ENCODE measurements around the gene NDUFAF5. TPM values are rescaled to one million over a fixed set of nuclear protein-coding genes. Genes with fewer than 3 reads are reported as not detected.

NDUFAF5 gene
- total and polyA plus RNA-seq, 7 donors: 17.4 to 28.2 (median 19.3) TPM

- H3K27ac ChIP-seq: peak overlapping the region in 3 of 4 donors; percentile 63 to 71 (median 67)
- DNase-seq: no peak
- TF ChIP-seq EP300 (IDR thresholded peaks at IDR 0.05): peak in 2 of 4 donors; percentile 10 to 74
- no peak for TF ChIP-seq POLR2A (IDR thresholded peaks at IDR 0.05)
- TF ChIP-seq POLR2AphosphoS5 (IDR thresholded peaks at IDR 0.05): peak; percentile 64 to 96 (median 84)
- H3K4me1 ChIP-seq: peaks cover 0 to 40% (median 22%) of the 10 kb centered on the region in 4 donors
- intact Hi-C loops (cut with DNase I): no loop called here
- WGBS, 2 donors: 65 to 70% methylated on average over 4 of the region's 4 CpGs
- no peaks in the 10 kb centered on the region for H3K9me3 ChIP-seq
- no peaks in the 10 kb centered on the region for H3K27me3 ChIP-seq
- H3K36me3 ChIP-seq: no peaks in the 10 kb centered on the region
- H3K4me3 ChIP-seq: no peak overlapping the region
Observed at GRCh38 chr20:13844296-13844695, 59.5 kb downstream of the NDUFAF5 start.

GRCh38 chr20:13851279-13851678, 66.5 kb downstream of the NDUFAF5 start:
- H3K4me1 ChIP-seq: peaks cover 0 to 32% (median 19%) of the 10 kb centered on the region in 4 donors
- H3K27ac ChIP-seq: peak overlapping the region; percentile 7 to 76 (median 46)
- TF ChIP-seq EP300 (IDR thresholded peaks at IDR 0.05) (no peak), POLR2AphosphoS5 (IDR thresholded peaks at IDR 0.05) (peak in 3 of 4 donors; percentile 10 to 31 (median 25)), CTCF (IDR thresholded peaks at IDR 0.05) (no peak), POLR2A (IDR thresholded peaks at IDR 0.05) (no peak)
- DNase-seq: no peak
- H3K9me3 ChIP-seq: no peaks in the 10 kb centered on the region
- H3K4me3 ChIP-seq: no peak overlapping the region
- H3K27me3 ChIP-seq: no peaks in the 10 kb centered on the region
- H3K36me3 ChIP-seq: no peaks in the 10 kb centered on the region
- intact Hi-C loops (cut with DNase I): no loop called here
- whole genome bisulfite sequencing, 2 donors: 76 to 86% methylated on average over 2 of the region's 2 CpGs

GRCh38 chr20:13852306-13852705, 67.5 kb downstream of the NDUFAF5 start:
- 42 to 64% methylated on average over 1 of the region's 1 CpG for WGBS, 2 donors
- Histone ChIP-seq H3K36me3 (no peaks in the 10 kb centered on the region), H3K4me3 (no peak overlapping the region), H3K27ac (peak overlapping the region; percentile 7 to 76 (median 48)), H3K9me3 (no peaks in the 10 kb centered on the region), H3K4me1 (peaks cover 0 to 31% (median 19%) of the 10 kb centered on the region in 4 donors), H3K27me3 (no peaks in the 10 kb centered on the region)
- no peak for DNase-seq
- no peak for TF ChIP-seq EP300 (IDR thresholded peaks at IDR 0.05)
- TF ChIP-seq CTCF (IDR thresholded peaks at IDR 0.05): no peak
- no peak for TF ChIP-seq POLR2AphosphoS5 (IDR thresholded peaks at IDR 0.05)
- no peak for TF ChIP-seq POLR2A (IDR thresholded peaks at IDR 0.05)
- intact Hi-C loops (cut with DNase I): no loop called here

GRCh38 chr20:13855613-13856012, 70.8 kb downstream of the NDUFAF5 start:
- no peak overlapping the region for H3K4me3 ChIP-seq
- 67 to 76% methylated on average over 4 of the region's 4 CpGs for WGBS, 2 donors
- intact Hi-C loops (cut with DNase I): no loop called here
- no peak for DNase-seq
- H3K9me3 ChIP-seq: no peaks in the 10 kb centered on the region
- H3K27me3 ChIP-seq: no peaks in the 10 kb centered on the region
- peaks cover 0 to 37% (median 25%) of the 10 kb centered on the region in 4 donors for H3K4me1 ChIP-seq
- no peak overlapping the region for H3K27ac ChIP-seq
- no peaks in the 10 kb centered on the region for H3K36me3 ChIP-seq
- TF ChIP-seq POLR2A (IDR thresholded peaks at IDR 0.05): no peak
- no peak for TF ChIP-seq POLR2AphosphoS5 (IDR thresholded peaks at IDR 0.05)
- no peak for TF ChIP-seq EP300 (IDR thresholded peaks at IDR 0.05)
- no peak for TF ChIP-seq CTCF (IDR thresholded peaks at IDR 0.05)

DNA sequence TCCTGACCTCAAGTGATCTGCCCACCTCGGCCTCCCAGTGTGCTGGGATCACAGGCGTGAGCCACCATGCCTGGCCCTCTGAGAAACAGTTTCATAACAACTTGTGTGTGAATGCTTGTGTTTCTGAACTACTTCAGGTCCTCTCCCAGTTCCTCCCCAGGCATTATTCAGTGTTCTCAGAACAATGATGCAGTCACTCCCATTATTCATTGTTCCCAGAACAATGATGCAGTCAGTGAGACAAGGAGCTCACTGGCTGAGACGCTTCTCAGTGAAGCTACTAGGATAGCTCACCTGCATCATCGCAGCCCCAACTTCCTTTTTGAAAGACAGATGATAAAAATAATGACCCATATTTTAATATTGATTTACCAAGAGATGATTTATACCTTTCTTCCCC, 71.5 kb downstream of the NDUFAF5 start:
- Histone ChIP-seq H3K4me3 (no peak overlapping the region), H3K27me3 (no peaks in the 10 kb centered on the region), H3K9me3 (no peaks in the 10 kb centered on the region), H3K36me3 (no peaks in the 10 kb centered on the region), H3K27ac (peak overlapping the region in 1 of 4 donors; percentile 26), H3K4me1 (peaks cover 0 to 30% (median 21%) of the 10 kb centered on the region in 4 donors)
- TF ChIP-seq POLR2AphosphoS5 (IDR thresholded peaks at IDR 0.05) (no peak), CTCF (IDR thresholded peaks at IDR 0.05) (no peak), POLR2A (IDR thresholded peaks at IDR 0.05) (no peak)
- DNase-seq: no peak
- intact Hi-C loops (cut with DNase I): no loop called here
- 72 to 82% methylated on average over 4 of the region's 4 CpGs for WGBS, 2 donors
